GM12878 (cell line): ENCODE measurements around the gene SPDL1.

ENCODE experiments used
- FOXM1 ChIP-seq: IDR thresholded peaks from 2 replicates; pipeline ENCODE4 v1.6.1; 2012; ENCODE audit warnings: low read depth, mild to moderate bottlenecking, inconsistent platforms, low read length, moderate library complexity
- GABPA ChIP-seq: IDR thresholded peaks from 2 replicates; pipeline ENCODE4 v1.6.1; 2014; ENCODE audit warnings: antibody characterized with exemption, low read depth, mild to moderate bottlenecking, inconsistent platforms
- TF ChIP-seq, protein P1 (sequence below), 3 experiments: IDR thresholded peaks in 2 of 3; conservative IDR thresholded peaks in 1 of 3; 2 replicates each; pipeline ENCODE4 v1.5.1; 2011; ENCODE audit warnings: low read depth in 3 of 3, low read length in 3 of 3, mild to moderate bottlenecking in 3 of 3, control low read depth in 2 of 3, moderate library complexity in 2 of 3, inconsistent platforms in 1 of 3, mixed read lengths in 1 of 3; ENCODE audit not compliant: control insufficient read depth in 2 of 3, insufficient read depth in 1 of 3; ENCODE audit errors: extremely low read depth in 1 of 3
- TF ChIP-seq, protein P2 (sequence below): IDR thresholded peaks from 2 replicates; pipeline ENCODE4 v1.6.1; 2011; ENCODE audit warnings: low read depth, low read length, improper control_type of control experiment, borderline replicate concordance
- TF ChIP-seq, protein P3 (sequence below): IDR thresholded peaks from 2 replicates; pipeline ENCODE4 v1.6.1; 2012; ENCODE audit warnings: improper control_type of control experiment, low read depth, low read length; ENCODE audit not compliant: insufficient replicate concordance

DNA sequence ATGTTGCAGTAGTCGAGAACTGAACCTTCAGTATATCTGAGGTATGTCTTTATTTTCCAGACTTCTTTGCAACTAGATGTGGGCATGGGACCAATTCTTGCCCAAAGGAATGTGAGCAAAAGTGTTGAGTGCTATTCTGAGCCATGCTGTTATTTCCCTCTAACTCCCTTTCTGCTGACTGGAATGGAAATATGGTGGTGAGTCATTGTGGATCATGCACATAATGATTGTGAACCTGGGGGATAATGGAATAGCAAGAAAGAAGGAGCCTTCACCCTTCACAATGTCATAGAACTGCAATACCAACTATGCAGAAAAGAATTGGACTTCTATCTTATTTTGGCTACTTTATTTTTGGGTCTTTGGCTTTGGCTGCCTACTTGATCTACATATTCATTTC, 43.2 kb downstream of the SPDL1 start:
- TF ChIP-seq, protein P1, sequence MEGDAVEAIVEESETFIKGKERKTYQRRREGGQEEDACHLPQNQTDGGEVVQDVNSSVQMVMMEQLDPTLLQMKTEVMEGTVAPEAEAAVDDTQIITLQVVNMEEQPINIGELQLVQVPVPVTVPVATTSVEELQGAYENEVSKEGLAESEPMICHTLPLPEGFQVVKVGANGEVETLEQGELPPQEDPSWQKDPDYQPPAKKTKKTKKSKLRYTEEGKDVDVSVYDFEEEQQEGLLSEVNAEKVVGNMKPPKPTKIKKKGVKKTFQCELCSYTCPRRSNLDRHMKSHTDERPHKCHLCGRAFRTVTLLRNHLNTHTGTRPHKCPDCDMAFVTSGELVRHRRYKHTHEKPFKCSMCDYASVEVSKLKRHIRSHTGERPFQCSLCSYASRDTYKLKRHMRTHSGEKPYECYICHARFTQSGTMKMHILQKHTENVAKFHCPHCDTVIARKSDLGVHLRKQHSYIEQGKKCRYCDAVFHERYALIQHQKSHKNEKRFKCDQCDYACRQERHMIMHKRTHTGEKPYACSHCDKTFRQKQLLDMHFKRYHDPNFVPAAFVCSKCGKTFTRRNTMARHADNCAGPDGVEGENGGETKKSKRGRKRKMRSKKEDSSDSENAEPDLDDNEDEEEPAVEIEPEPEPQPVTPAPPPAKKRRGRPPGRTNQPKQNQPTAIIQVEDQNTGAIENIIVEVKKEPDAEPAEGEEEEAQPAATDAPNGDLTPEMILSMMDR (IDR thresholded peaks at IDR 0.05 in 2 of 3, conservative IDR thresholded peaks at IDR 0.05 in 1 of 3; ENCODE audit: control insufficient read depth in 2 of 3, extremely low read depth in 1 of 3, insufficient read depth in 1 of 3, low read depth in 3 of 3, low read length in 3 of 3) = no peak
- TF ChIP-seq, protein P2, sequence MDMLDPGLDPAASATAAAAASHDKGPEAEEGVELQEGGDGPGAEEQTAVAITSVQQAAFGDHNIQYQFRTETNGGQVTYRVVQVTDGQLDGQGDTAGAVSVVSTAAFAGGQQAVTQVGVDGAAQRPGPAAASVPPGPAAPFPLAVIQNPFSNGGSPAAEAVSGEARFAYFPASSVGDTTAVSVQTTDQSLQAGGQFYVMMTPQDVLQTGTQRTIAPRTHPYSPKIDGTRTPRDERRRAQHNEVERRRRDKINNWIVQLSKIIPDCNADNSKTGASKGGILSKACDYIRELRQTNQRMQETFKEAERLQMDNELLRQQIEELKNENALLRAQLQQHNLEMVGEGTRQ = no peak
- TF ChIP-seq, protein P3, sequence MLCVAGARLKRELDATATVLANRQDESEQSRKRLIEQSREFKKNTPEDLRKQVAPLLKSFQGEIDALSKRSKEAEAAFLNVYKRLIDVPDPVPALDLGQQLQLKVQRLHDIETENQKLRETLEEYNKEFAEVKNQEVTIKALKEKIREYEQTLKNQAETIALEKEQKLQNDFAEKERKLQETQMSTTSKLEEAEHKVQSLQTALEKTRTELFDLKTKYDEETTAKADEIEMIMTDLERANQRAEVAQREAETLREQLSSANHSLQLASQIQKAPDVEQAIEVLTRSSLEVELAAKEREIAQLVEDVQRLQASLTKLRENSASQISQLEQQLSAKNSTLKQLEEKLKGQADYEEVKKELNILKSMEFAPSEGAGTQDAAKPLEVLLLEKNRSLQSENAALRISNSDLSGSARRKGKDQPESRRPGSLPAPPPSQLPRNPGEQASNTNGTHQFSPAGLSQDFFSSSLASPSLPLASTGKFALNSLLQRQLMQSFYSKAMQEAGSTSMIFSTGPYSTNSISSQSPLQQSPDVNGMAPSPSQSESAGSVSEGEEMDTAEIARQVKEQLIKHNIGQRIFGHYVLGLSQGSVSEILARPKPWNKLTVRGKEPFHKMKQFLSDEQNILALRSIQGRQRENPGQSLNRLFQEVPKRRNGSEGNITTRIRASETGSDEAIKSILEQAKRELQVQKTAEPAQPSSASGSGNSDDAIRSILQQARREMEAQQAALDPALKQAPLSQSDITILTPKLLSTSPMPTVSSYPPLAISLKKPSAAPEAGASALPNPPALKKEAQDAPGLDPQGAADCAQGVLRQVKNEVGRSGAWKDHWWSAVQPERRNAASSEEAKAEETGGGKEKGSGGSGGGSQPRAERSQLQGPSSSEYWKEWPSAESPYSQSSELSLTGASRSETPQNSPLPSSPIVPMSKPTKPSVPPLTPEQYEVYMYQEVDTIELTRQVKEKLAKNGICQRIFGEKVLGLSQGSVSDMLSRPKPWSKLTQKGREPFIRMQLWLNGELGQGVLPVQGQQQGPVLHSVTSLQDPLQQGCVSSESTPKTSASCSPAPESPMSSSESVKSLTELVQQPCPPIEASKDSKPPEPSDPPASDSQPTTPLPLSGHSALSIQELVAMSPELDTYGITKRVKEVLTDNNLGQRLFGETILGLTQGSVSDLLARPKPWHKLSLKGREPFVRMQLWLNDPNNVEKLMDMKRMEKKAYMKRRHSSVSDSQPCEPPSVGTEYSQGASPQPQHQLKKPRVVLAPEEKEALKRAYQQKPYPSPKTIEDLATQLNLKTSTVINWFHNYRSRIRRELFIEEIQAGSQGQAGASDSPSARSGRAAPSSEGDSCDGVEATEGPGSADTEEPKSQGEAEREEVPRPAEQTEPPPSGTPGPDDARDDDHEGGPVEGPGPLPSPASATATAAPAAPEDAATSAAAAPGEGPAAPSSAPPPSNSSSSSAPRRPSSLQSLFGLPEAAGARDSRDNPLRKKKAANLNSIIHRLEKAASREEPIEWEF = no peak
- TF ChIP-seq GABPA (no peak), FOXM1 (no peak)
